HCT116 (cell line): Measurements from ENCODE around the gene ZXDC. TPM values are rescaled to one million over a fixed set of nuclear protein-coding genes. Genes with fewer than 3 reads are reported as not detected.

Experiments
- ATAC-seq: fragments of 200-7000 bp; cut with Tn5 transposase; 2 replicates; pipeline ENCODE4 v1.9.1; 2020; ENCODE audit warnings: mild to moderate bottlenecking, moderate library complexity
- BruUV-seq: library from RNA; stranded (reverse); fragments of 400-500 nt; replicated peaks from 2 replicates; lab custom pipeline; 2021; lab: Mats Ljungman, UMichigan
- CTCF ChIA-PET: fragments of 300-600 bp; sonication (Branson Sonifier 250); formaldehyde crosslinking; loops from one replicate; lab custom pipeline; 2021; ENCODE audit warnings: antibody characterized with exemption; lab: Charles Lee
- POLR2A ChIA-PET: fragments of 300-600, 350-600 bp; sonication (Branson Sonifier 250); formaldehyde crosslinking; loops from one replicate; lab custom pipeline; 2021; ENCODE audit warnings: antibody characterized with exemption; lab: Charles Lee
- RAD21 ChIA-PET, 2 experiments: fragments of 300-600 bp; sonication (Branson Sonifier 250); formaldehyde crosslinking; loops; one replicate each; lab custom pipeline; 2023; ENCODE audit warnings: low total read pairs in 2 of 2; ENCODE audit not compliant: uncharacterized antibody in 2 of 2, unreplicated experiment in 2 of 2, low non-redundant PET in 1 of 2; lab: Charles Lee
- DNase-seq: peaks from one replicate; pipeline ENCODE4 v3.0.0-alpha.2; 2010; ENCODE audit warnings: low read depth, low spot score
- H2AFZ ChIP-seq: fragments of 200-600 bp; shearing (Covaris generic), sonication (generic); 2 replicates; pipeline ENCODE4 v1.6.1; 2017; ENCODE audit warnings: low read depth, mixed run types, mixed read lengths, antibody characterized with exemption, low read length; ENCODE audit not compliant: poor library complexity, severe bottlenecking
- H3K27ac ChIP-seq: 2 replicates; pipeline ENCODE4 v1.5.1; 2012; ENCODE audit warnings: low read depth, low read length
- H3K27me3 ChIP-seq: fragments of 200-600 bp; sonication (generic); 2 replicates; pipeline ENCODE4 v1.6.1; 2016; ENCODE audit warnings: mixed run types, low read length, mixed read lengths; ENCODE audit not compliant: insufficient read depth
- H3K36me3 ChIP-seq, 2 experiments: fragments of 200-500 bp in 1 of 2; fragments of 200-600 bp in 1 of 2; sonication (Bioruptor generic) in 1 of 2; sonication (generic) in 1 of 2; 2 replicates each; pipeline versions ENCODE4 v1.5.1 to v1.6.1; 2014 to 2016; ENCODE audit warnings: low read length in 2 of 2, inconsistent platforms in 1 of 2, mixed read lengths in 1 of 2, mixed run types in 1 of 2; ENCODE audit not compliant: insufficient read depth in 2 of 2, control insufficient read depth in 1 of 2
- H3K4me1 ChIP-seq, 2 experiments: fragments of 200-600 bp in 1 of 2; sonication (generic) in 1 of 2; 2 replicates each; pipeline versions ENCODE4 v1.5.1 to v1.6.1; 2012 to 2017; ENCODE audit warnings: low read length in 2 of 2, inconsistent platforms in 1 of 2, mild to moderate bottlenecking in 1 of 2, mixed read lengths in 1 of 2, mixed run types in 1 of 2, moderate library complexity in 1 of 2; ENCODE audit not compliant: insufficient read depth in 2 of 2, control insufficient read depth in 1 of 2
- H3K4me2 ChIP-seq: fragments of 200-600 bp; sonication (generic); 2 replicates; pipeline ENCODE4 v1.6.1; 2017; ENCODE audit warnings: mixed run types, low read length, mixed read lengths
- H3K4me3 ChIP-seq, 2 experiments: fragments of 200-600 bp in 1 of 2; sonication (generic) in 1 of 2; replicated peaks in 1 of 2; 2 replicates each; pipeline ENCODE4 v1.5.1; 2011 to 2016; ENCODE audit warnings: low read length in 2 of 2, control low read depth in 1 of 2, low read depth in 1 of 2, mild to moderate bottlenecking in 1 of 2, mixed read lengths in 1 of 2, mixed run types in 1 of 2
- H3K79me2 ChIP-seq: fragments of 200-600 bp; sonication (generic); 2 replicates; pipeline ENCODE4 v1.6.1; 2017; ENCODE audit warnings: mild to moderate bottlenecking, mixed run types, low read length, moderate library complexity, mixed read lengths; ENCODE audit not compliant: insufficient read depth
- H3K9ac ChIP-seq: fragments of 200-600 bp; sonication (generic); 2 replicates; pipeline ENCODE4 v1.6.1; 2016; ENCODE audit warnings: low read length, mixed read lengths
- H3K9me2 ChIP-seq: fragments of 200-600 bp; sonication (generic), shearing (Covaris generic); 2 replicates; pipeline ENCODE4 v1.6.1; 2017; ENCODE audit warnings: mixed run types, mild to moderate bottlenecking, moderate library complexity; ENCODE audit not compliant: insufficient read depth
- H3K9me3 ChIP-seq, 2 experiments: fragments of 200-500 bp in 1 of 2; fragments of 200-600 bp in 1 of 2; sonication (Bioruptor generic) in 1 of 2; sonication (generic) in 1 of 2; 2 replicates each; pipeline ENCODE4 v1.6.1; 2014 to 2017; ENCODE audit warnings: low read length in 2 of 2, mixed read lengths in 2 of 2, inconsistent platforms in 1 of 2, low read depth in 1 of 2, mild to moderate bottlenecking in 1 of 2, mixed run types in 1 of 2, moderate library complexity in 1 of 2; ENCODE audit not compliant: control insufficient read depth in 1 of 2, insufficient read depth in 1 of 2
- H4K20me1 ChIP-seq: fragments of 200-600 bp; sonication (generic), shearing (Covaris generic); 2 replicates; pipeline ENCODE4 v1.6.1; 2017; ENCODE audit warnings: mixed run types, mild to moderate bottlenecking, moderate library complexity; ENCODE audit not compliant: insufficient read depth
- ELF1 ChIP-seq: IDR thresholded peaks from 2 replicates; pipeline ENCODE4 v1.6.1; 2012; ENCODE audit warnings: low read depth, borderline replicate concordance
- FOSL1 ChIP-seq: IDR thresholded peaks from 2 replicates; pipeline ENCODE4 v1.6.1; 2012; ENCODE audit warnings: low read depth
- SIN3A ChIP-seq: IDR thresholded peaks from 2 replicates; pipeline ENCODE4 v1.6.1; 2012; ENCODE audit warnings: low read depth
- intact Hi-C: fragments of 100-400 bp; cut with micrococcal nuclease; formaldehyde crosslinking; loops from 2 replicates; pipeline ENCODE4 v1.10.0; 2022
- total RNA-seq: library from RNA; stranded (reverse); gene quantifications from one replicate; pipeline ENCODE4 v1.2.1, GENCODE V29; 2021; ENCODE audit not compliant: unreplicated experiment
- TF ChIP-seq, protein P1 (sequence below): IDR thresholded peaks from 2 replicates; pipeline ENCODE4 v1.6.1; 2012
- TF ChIP-seq, protein P2 (sequence below): IDR thresholded peaks from 2 replicates; pipeline ENCODE4 v1.6.1; 2012; ENCODE audit warnings: low read depth
- TF ChIP-seq, protein P3 (sequence below): IDR thresholded peaks from 2 replicates; pipeline ENCODE4 v1.6.1; 2011; ENCODE audit warnings: mild to moderate bottlenecking, low read length, moderate library complexity; ENCODE audit not compliant: insufficient replicate concordance; ENCODE audit errors: extremely low read depth

The ZXDC gene
- total RNA-seq, 1 experiment from 2014 or later, result 29.9 TPM

DNA sequence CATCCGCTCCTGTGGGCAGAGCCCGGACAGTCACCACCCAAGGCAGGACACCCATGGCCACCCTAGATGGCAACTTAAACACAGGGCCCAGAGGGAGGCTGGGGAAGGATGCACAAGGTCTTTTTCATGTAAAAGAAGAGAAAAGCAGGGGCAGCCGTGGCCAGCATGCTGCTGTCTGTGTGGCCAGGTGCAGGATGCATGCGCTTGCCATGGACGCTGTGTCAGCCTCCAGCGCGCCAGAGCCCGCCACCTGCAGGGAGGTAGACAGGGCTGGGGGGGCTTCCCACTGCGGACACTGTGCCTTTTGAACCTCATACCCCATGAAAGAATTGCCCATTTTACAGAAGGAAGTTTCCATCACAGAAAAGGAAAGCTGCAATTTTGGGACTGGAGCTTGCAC is 23.7 kb upstream of the ZXDC start:
- H3K27me3 ChIP-seq, result peaks cover 2% of the 10 kb centered on the region; the same call in 1 of the 2 replicates
- no TSS peak for BruUV-seq
- H3K4me2 ChIP-seq, result no peak overlapping the region
- H3K9me3 ChIP-seq, result no peaks in the 10 kb centered on the region
- DNase-seq (no peak), ATAC-seq (no peak)
- no peak overlapping the region for H2AFZ ChIP-seq
- H3K79me2 ChIP-seq, result no peaks in the 10 kb centered on the region
- no peaks in the 10 kb centered on the region for H3K4me1 ChIP-seq
- POLR2A ChIA-PET, result no interaction called here
- H3K4me3 ChIP-seq, result no peak overlapping the region
- RAD21 ChIA-PET, result no interaction called here
- H3K36me3 ChIP-seq, result no peaks in the 10 kb centered on the region
- no peak overlapping the region for H3K27ac ChIP-seq
- TF ChIP-seq, protein P1, sequence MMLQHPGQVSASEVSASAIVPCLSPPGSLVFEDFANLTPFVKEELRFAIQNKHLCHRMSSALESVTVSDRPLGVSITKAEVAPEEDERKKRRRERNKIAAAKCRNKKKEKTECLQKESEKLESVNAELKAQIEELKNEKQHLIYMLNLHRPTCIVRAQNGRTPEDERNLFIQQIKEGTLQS, result no peak
- TF ChIP-seq, protein P2, sequence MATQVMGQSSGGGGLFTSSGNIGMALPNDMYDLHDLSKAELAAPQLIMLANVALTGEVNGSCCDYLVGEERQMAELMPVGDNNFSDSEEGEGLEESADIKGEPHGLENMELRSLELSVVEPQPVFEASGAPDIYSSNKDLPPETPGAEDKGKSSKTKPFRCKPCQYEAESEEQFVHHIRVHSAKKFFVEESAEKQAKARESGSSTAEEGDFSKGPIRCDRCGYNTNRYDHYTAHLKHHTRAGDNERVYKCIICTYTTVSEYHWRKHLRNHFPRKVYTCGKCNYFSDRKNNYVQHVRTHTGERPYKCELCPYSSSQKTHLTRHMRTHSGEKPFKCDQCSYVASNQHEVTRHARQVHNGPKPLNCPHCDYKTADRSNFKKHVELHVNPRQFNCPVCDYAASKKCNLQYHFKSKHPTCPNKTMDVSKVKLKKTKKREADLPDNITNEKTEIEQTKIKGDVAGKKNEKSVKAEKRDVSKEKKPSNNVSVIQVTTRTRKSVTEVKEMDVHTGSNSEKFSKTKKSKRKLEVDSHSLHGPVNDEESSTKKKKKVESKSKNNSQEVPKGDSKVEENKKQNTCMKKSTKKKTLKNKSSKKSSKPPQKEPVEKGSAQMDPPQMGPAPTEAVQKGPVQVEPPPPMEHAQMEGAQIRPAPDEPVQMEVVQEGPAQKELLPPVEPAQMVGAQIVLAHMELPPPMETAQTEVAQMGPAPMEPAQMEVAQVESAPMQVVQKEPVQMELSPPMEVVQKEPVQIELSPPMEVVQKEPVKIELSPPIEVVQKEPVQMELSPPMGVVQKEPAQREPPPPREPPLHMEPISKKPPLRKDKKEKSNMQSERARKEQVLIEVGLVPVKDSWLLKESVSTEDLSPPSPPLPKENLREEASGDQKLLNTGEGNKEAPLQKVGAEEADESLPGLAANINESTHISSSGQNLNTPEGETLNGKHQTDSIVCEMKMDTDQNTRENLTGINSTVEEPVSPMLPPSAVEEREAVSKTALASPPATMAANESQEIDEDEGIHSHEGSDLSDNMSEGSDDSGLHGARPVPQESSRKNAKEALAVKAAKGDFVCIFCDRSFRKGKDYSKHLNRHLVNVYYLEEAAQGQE, result no peak
- no peak for TF ChIP-seq ELF1
- TF ChIP-seq SIN3A, result no peak
- TF ChIP-seq FOSL1, result no peak
- TF ChIP-seq, protein P3, sequence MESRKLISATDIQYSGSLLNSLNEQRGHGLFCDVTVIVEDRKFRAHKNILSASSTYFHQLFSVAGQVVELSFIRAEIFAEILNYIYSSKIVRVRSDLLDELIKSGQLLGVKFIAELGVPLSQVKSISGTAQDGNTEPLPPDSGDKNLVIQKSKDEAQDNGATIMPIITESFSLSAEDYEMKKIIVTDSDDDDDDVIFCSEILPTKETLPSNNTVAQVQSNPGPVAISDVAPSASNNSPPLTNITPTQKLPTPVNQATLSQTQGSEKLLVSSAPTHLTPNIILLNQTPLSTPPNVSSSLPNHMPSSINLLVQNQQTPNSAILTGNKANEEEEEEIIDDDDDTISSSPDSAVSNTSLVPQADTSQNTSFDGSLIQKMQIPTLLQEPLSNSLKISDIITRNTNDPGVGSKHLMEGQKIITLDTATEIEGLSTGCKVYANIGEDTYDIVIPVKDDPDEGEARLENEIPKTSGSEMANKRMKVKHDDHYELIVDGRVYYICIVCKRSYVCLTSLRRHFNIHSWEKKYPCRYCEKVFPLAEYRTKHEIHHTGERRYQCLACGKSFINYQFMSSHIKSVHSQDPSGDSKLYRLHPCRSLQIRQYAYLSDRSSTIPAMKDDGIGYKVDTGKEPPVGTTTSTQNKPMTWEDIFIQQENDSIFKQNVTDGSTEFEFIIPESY, result no peak
- CTCF ChIA-PET, result no interaction called here
- H4K20me1 ChIP-seq, result no peaks in the 10 kb centered on the region
- no peaks in the 10 kb centered on the region for H3K9me2 ChIP-seq
- intact Hi-C loops, result no loop called here
- no peak overlapping the region for H3K9ac ChIP-seq
